ENCODE data around the gene ZCCHC17. TPM values are rescaled to one million over a fixed set of nuclear protein-coding genes. Genes with fewer than 3 reads are reported as not detected.

ZCCHC17 gene
- total and polyA plus RNA-seq, 4 donors, result 49.0 to 93.8 (median 75.7) TPM

GRCh38 chr1:31396633-31397351, 100.0 kb downstream of the ZCCHC17 start:
- 92% methylated on average over 3 of the region's 3 CpGs for WGBS (ENCODE audit: insufficient coverage)
- no peaks in the 10 kb centered on the region for H3K36me3 ChIP-seq (ENCODE audit: control insufficient read depth, insufficient read depth, low read length)

GRCh38 chr1:31397360-31398095, 100.7 kb downstream of the ZCCHC17 start:
- no peaks in the 10 kb centered on the region for H3K36me3 ChIP-seq (ENCODE audit: control insufficient read depth, insufficient read depth, low read length)
- peaks cover 9% of the 10 kb centered on the region for H3K4me1 ChIP-seq (ENCODE audit: control insufficient read depth, insufficient read depth, low read length)
- no peak for DNase-seq (ENCODE audit: low read depth in 4 of 6, low spot score in 6 of 6)
- WGBS (ENCODE audit: insufficient coverage), result 64% methylated on average over 4 of the region's 4 CpGs
- no peak overlapping the region for H3K4me3 ChIP-seq (ENCODE audit: low read depth, low read length)
- H3K27me3 ChIP-seq (ENCODE audit: control insufficient read depth, insufficient read depth, low read length), result no peaks in the 10 kb centered on the region
- H3K9me3 ChIP-seq (ENCODE audit: control insufficient read depth, insufficient read depth, low read length), result no peaks in the 10 kb centered on the region
- no peak overlapping the region for H3K27ac ChIP-seq (ENCODE audit: low read depth, low read length)

More at GRCh38 chr1:31396633-31397351, 100.0 kb downstream of the ZCCHC17 start:
- Histone ChIP-seq H3K27me3 (ENCODE audit: control insufficient read depth, insufficient read depth, low read length) (no peaks in the 10 kb centered on the region), H3K27ac (ENCODE audit: low read depth, low read length) (no peak overlapping the region), H3K4me1 (ENCODE audit: control insufficient read depth, insufficient read depth, low read length) (peaks cover 9% of the 10 kb centered on the region), H3K4me3 (ENCODE audit: low read depth, low read length) (no peak overlapping the region), H3K9me3 (ENCODE audit: control insufficient read depth, insufficient read depth, low read length) (no peaks in the 10 kb centered on the region)
- no peak for DNase-seq (ENCODE audit: low read depth in 4 of 6, low spot score in 6 of 6)

GRCh38 chr1:31398246-31398645, 101.4 kb downstream of the ZCCHC17 start:
- WGBS (ENCODE audit: insufficient coverage), result 92% methylated on average over 2 of the region's 2 CpGs
- no peak for DNase-seq (ENCODE audit: low read depth in 4 of 6, low spot score in 6 of 6)
- no peaks in the 10 kb centered on the region for H3K36me3 ChIP-seq (ENCODE audit: control insufficient read depth, insufficient read depth, low read length)
- H3K27ac ChIP-seq (ENCODE audit: low read depth, low read length), result no peak overlapping the region
- no peaks in the 10 kb centered on the region for H3K9me3 ChIP-seq (ENCODE audit: control insufficient read depth, insufficient read depth, low read length)
- no peaks in the 10 kb centered on the region for H3K27me3 ChIP-seq (ENCODE audit: control insufficient read depth, insufficient read depth, low read length)
- no peak overlapping the region for H3K4me3 ChIP-seq (ENCODE audit: low read depth, low read length)
- H3K4me1 ChIP-seq (ENCODE audit: control insufficient read depth, insufficient read depth, low read length), result peaks cover 9% of the 10 kb centered on the region

- Histone ChIP-seq H3K27me3 (ENCODE audit: control insufficient read depth, insufficient read depth, low read length) (no peaks in the 10 kb centered on the region), H3K27ac (ENCODE audit: low read depth, low read length) (no peak overlapping the region), H3K4me1 (ENCODE audit: control insufficient read depth, insufficient read depth, low read length) (peaks cover 1% of the 10 kb centered on the region), H3K4me3 (ENCODE audit: low read depth, low read length) (no peak overlapping the region), H3K36me3 (ENCODE audit: control insufficient read depth, insufficient read depth, low read length) (no peaks in the 10 kb centered on the region), H3K9me3 (ENCODE audit: control insufficient read depth, insufficient read depth, low read length) (no peaks in the 10 kb centered on the region)
- DNase-seq (ENCODE audit: low read depth in 4 of 6, low spot score in 6 of 6), result no peak
- 86% methylated on average over 1 of the region's 3 CpGs for WGBS (ENCODE audit: insufficient coverage)
Observed at GRCh38 chr1:31399976-31400375, 103.1 kb downstream of the ZCCHC17 start.

- H3K4me3 ChIP-seq (ENCODE audit: low read depth, low read length), result no peak overlapping the region
- no peak overlapping the region for H3K27ac ChIP-seq (ENCODE audit: low read depth, low read length)
- no peaks in the 10 kb centered on the region for H3K36me3 ChIP-seq (ENCODE audit: control insufficient read depth, insufficient read depth, low read length)
- 72% methylated on average over 3 of the region's 3 CpGs for WGBS (ENCODE audit: insufficient coverage)
- H3K9me3 ChIP-seq (ENCODE audit: control insufficient read depth, insufficient read depth, low read length), result no peaks in the 10 kb centered on the region
- no peak for DNase-seq (ENCODE audit: low read depth in 4 of 6, low spot score in 6 of 6)
- H3K4me1 ChIP-seq (ENCODE audit: control insufficient read depth, insufficient read depth, low read length), result no peaks in the 10 kb centered on the region
- no peaks in the 10 kb centered on the region for H3K27me3 ChIP-seq (ENCODE audit: control insufficient read depth, insufficient read depth, low read length)
Observed at GRCh38 chr1:31400393-31400792, 103.6 kb downstream of the ZCCHC17 start.

GRCh38 chr1:31401241-31401640, 104.4 kb downstream of the ZCCHC17 start:
- H3K9me3 ChIP-seq (ENCODE audit: control insufficient read depth, insufficient read depth, low read length), result no peaks in the 10 kb centered on the region
- DNase-seq (ENCODE audit: low read depth in 4 of 6, low spot score in 6 of 6), result no peak
- H3K27ac ChIP-seq (ENCODE audit: low read depth, low read length), result no peak overlapping the region
- no peaks in the 10 kb centered on the region for H3K4me1 ChIP-seq (ENCODE audit: control insufficient read depth, insufficient read depth, low read length)
- 60% methylated on average over 2 of the region's 2 CpGs for WGBS (ENCODE audit: insufficient coverage)
- H3K4me3 ChIP-seq (ENCODE audit: low read depth, low read length), result no peak overlapping the region
- no peaks in the 10 kb centered on the region for H3K27me3 ChIP-seq (ENCODE audit: control insufficient read depth, insufficient read depth, low read length)
- no peaks in the 10 kb centered on the region for H3K36me3 ChIP-seq (ENCODE audit: control insufficient read depth, insufficient read depth, low read length)

- no peaks in the 10 kb centered on the region for H3K27me3 ChIP-seq (ENCODE audit: control insufficient read depth, insufficient read depth, low read length)
- WGBS (ENCODE audit: insufficient coverage), result 93% methylated on average over 4 of the region's 6 CpGs
- no peaks in the 10 kb centered on the region for H3K4me1 ChIP-seq (ENCODE audit: control insufficient read depth, insufficient read depth, low read length)
- H3K36me3 ChIP-seq (ENCODE audit: control insufficient read depth, insufficient read depth, low read length), result no peaks in the 10 kb centered on the region
- H3K9me3 ChIP-seq (ENCODE audit: control insufficient read depth, insufficient read depth, low read length), result no peaks in the 10 kb centered on the region
- H3K4me3 ChIP-seq (ENCODE audit: low read depth, low read length), result no peak overlapping the region
- no peak overlapping the region for H3K27ac ChIP-seq (ENCODE audit: low read depth, low read length)
- no peak for DNase-seq (ENCODE audit: low read depth in 4 of 6, low spot score in 6 of 6)
Observed at GRCh38 chr1:31405578-31406245, 108.9 kb downstream of the ZCCHC17 start.

GRCh38 chr1:31407029-31407626, 110.3 kb downstream of the ZCCHC17 start:
- DNase-seq (ENCODE audit: low read depth in 4 of 6, low spot score in 6 of 6), result no peak
- no peaks in the 10 kb centered on the region for H3K36me3 ChIP-seq (ENCODE audit: control insufficient read depth, insufficient read depth, low read length)
- 85% methylated on average over 11 of the region's 18 CpGs for WGBS (ENCODE audit: insufficient coverage)
- no peak overlapping the region for H3K4me3 ChIP-seq (ENCODE audit: low read depth, low read length)
- H3K27me3 ChIP-seq (ENCODE audit: control insufficient read depth, insufficient read depth, low read length), result peaks cover 3% of the 10 kb centered on the region
- H3K4me1 ChIP-seq (ENCODE audit: control insufficient read depth, insufficient read depth, low read length), result no peaks in the 10 kb centered on the region
- no peaks in the 10 kb centered on the region for H3K9me3 ChIP-seq (ENCODE audit: control insufficient read depth, insufficient read depth, low read length)
- no peak overlapping the region for H3K27ac ChIP-seq (ENCODE audit: low read depth, low read length)

GRCh38 chr1:31408788-31409318, 112.0 kb downstream of the ZCCHC17 start:
- H3K27me3 ChIP-seq (ENCODE audit: control insufficient read depth, insufficient read depth, low read length), result peaks cover 15% of the 10 kb centered on the region
- no peaks in the 10 kb centered on the region for H3K36me3 ChIP-seq (ENCODE audit: control insufficient read depth, insufficient read depth, low read length)
- 93% methylated on average over 5 of the region's 5 CpGs for WGBS (ENCODE audit: insufficient coverage)
- no peak overlapping the region for H3K27ac ChIP-seq (ENCODE audit: low read depth, low read length)
- no peak for DNase-seq (ENCODE audit: low read depth in 4 of 6, low spot score in 6 of 6)
- peaks cover 13% of the 10 kb centered on the region for H3K4me1 ChIP-seq (ENCODE audit: control insufficient read depth, insufficient read depth, low read length)
- no peak overlapping the region for H3K4me3 ChIP-seq (ENCODE audit: low read depth, low read length)
- no peaks in the 10 kb centered on the region for H3K9me3 ChIP-seq (ENCODE audit: control insufficient read depth, insufficient read depth, low read length)

Data from spinal cord (tissue), 10 donors.